GM21737 (cell line): ENCODE data around the gene KCND3.

Experiments
- ATAC-seq: cut with Tn5 transposase; IDR thresholded peaks from one replicate; pipeline ENCODE4 v1.9.1; 2021; ENCODE audit warnings: mild to moderate bottlenecking, moderate library complexity; ENCODE audit not compliant: unreplicated experiment

Gene KCND3

GRCh38 chr1:111961016-111961415 lies 28.5 kb downstream of the KCND3 start:
- ATAC-seq, result no peak

- no peak for ATAC-seq
Measured at GRCh38 chr1:111959436-111959835, 30.0 kb downstream of the KCND3 start.

GRCh38 chr1:111958851-111959250 lies 30.6 kb downstream of the KCND3 start:
- no peak for ATAC-seq

GRCh38 chr1:111958075-111958474 lies 31.4 kb downstream of the KCND3 start:
- no peak for ATAC-seq

- no peak for ATAC-seq
Measured at GRCh38 chr1:111956155-111956771, 33.2 kb downstream of the KCND3 start.

GRCh38 chr1:111955755-111956154 lies 33.7 kb downstream of the KCND3 start:
- no peak for ATAC-seq

- no peak for ATAC-seq
Measured at GRCh38 chr1:111953797-111954196, 35.7 kb downstream of the KCND3 start.

- no peak for ATAC-seq
Measured at GRCh38 chr1:111952125-111952657, 37.3 kb downstream of the KCND3 start.

GRCh38 chr1:111948209-111949171 lies 41.0 kb downstream of the KCND3 start:
- no peak for ATAC-seq

GRCh38 chr1:111943846-111944749 lies 45.4 kb downstream of the KCND3 start:
- ATAC-seq, result no peak

GRCh38 chr1:111943066-111943465 lies 46.4 kb downstream of the KCND3 start:
- no peak for ATAC-seq

GRCh38 chr1:111938536-111938935 lies 50.9 kb downstream of the KCND3 start:
- ATAC-seq, result no peak

- no peak for ATAC-seq
Measured at GRCh38 chr1:111938123-111938522, 51.3 kb downstream of the KCND3 start.

GRCh38 chr1:111937147-111937725 lies 52.2 kb downstream of the KCND3 start:
- no peak for ATAC-seq

- ATAC-seq, result no peak
Measured at GRCh38 chr1:111934106-111934852, 55.2 kb downstream of the KCND3 start.

- ATAC-seq, result no peak
Measured at GRCh38 chr1:111930356-111930755, 59.1 kb downstream of the KCND3 start.

GRCh38 chr1:111928531-111928930 lies 60.9 kb downstream of the KCND3 start:
- no peak for ATAC-seq

GRCh38 chr1:111927652-111928051 lies 61.8 kb downstream of the KCND3 start:
- ATAC-seq, result no peak

- ATAC-seq, result no peak
Measured at GRCh38 chr1:111924786-111925185, 64.7 kb downstream of the KCND3 start.

- no peak for ATAC-seq
Measured at GRCh38 chr1:111923766-111924165, 65.7 kb downstream of the KCND3 start.
